Esophagus squamous epithelium (tissue), 5 donors: ENCODE data around the gene FLT3LG. TPM values are rescaled to one million over a fixed set of nuclear protein-coding genes. Genes with fewer than 3 reads are reported as not detected.

Experiments
- DNase-seq: peaks from one replicate; lab custom pipeline; 2025; lab: John Stamatoyannopoulos, UW
- H3K27ac ChIP-seq, 4 donors: fragments of 200-600 bp; sonication (generic); one replicate each; pipeline ENCODE4 v1.5.1; 2016 to 2019; ENCODE audit warnings: mild to moderate bottlenecking in 1 of 4
- H3K27me3 ChIP-seq, 4 donors: fragments of 200-600 bp; sonication (generic); 1 replicate in 3 of 4; 2 replicates in 1 of 4; pipeline versions ENCODE4 v1.5.1 to v1.6.0; 2017 to 2021; ENCODE audit warnings: antibody characterized with exemption in 1 of 4
- H3K36me3 ChIP-seq, 3 donors: fragments of 200-600 bp; sonication (generic); one replicate each; pipeline ENCODE4 v1.5.1; 2016 to 2019
- H3K4me1 ChIP-seq, 3 donors: fragments of 200-600 bp; sonication (generic); one replicate each; pipeline ENCODE4 v1.5.1; 2017 to 2019
- H3K4me3 ChIP-seq, 4 donors: fragments of 200-600 bp; sonication (generic); 1 replicate in 3 of 4; 2 replicates in 1 of 4; pipeline ENCODE4 v1.5.1; 2016 to 2019; ENCODE audit warnings: mild to moderate bottlenecking in 2 of 4, moderate library complexity in 1 of 4
- H3K9me3 ChIP-seq, 3 donors: fragments of 200-600 bp; sonication (generic); one replicate each; pipeline ENCODE4 v1.5.1; 2016 to 2019
- POLR2A ChIP-seq, 4 donors: fragments of 450-650 bp; IDR thresholded peaks; one replicate each; pipeline ENCODE4 v1.6.1; 2017; ENCODE audit warnings: antibody characterized with exemption in 4 of 4, mild to moderate bottlenecking in 4 of 4, moderate library complexity in 3 of 4
- WGBS, 2 donors: methylation state at CpG; one replicate each; pipeline ENCODE4 v1.1.5; 2018; 5-methylcytosine and 5-hydroxymethylcytosine counted together
- intact Hi-C: fragments of 100-400 bp; cut with DNase I; formaldehyde crosslinking; loops from one replicate; pipeline ENCODE4 v1.15.0; 2022
- total RNA-seq, 4 donors: library from RNA; depleted of rRNA; stranded (reverse); fragments of >200 nt; gene quantifications; one replicate each; pipeline ENCODE4 v1.1.0, GENCODE V29; 2016
- TF ChIP-seq, protein P1 (sequence below), 6 experiments: fragments of 450-650 bp in 4 of 6; fragments of 200-600 bp in 2 of 6; sonication (generic) in 2 of 6; IDR thresholded peaks; one replicate each; pipeline ENCODE4 v1.5.1; 2016 to 2019; ENCODE audit warnings: antibody characterized with exemption in 6 of 6, mild to moderate bottlenecking in 4 of 6, moderate library complexity in 4 of 6
- donor health status: DM: yes; HTN: yes; CAD: no.

Gene FLT3LG
- total RNA-seq, 4 donors from 2014 or later = 0.75 to 4.2 (median 2.7) TPM

DNA sequence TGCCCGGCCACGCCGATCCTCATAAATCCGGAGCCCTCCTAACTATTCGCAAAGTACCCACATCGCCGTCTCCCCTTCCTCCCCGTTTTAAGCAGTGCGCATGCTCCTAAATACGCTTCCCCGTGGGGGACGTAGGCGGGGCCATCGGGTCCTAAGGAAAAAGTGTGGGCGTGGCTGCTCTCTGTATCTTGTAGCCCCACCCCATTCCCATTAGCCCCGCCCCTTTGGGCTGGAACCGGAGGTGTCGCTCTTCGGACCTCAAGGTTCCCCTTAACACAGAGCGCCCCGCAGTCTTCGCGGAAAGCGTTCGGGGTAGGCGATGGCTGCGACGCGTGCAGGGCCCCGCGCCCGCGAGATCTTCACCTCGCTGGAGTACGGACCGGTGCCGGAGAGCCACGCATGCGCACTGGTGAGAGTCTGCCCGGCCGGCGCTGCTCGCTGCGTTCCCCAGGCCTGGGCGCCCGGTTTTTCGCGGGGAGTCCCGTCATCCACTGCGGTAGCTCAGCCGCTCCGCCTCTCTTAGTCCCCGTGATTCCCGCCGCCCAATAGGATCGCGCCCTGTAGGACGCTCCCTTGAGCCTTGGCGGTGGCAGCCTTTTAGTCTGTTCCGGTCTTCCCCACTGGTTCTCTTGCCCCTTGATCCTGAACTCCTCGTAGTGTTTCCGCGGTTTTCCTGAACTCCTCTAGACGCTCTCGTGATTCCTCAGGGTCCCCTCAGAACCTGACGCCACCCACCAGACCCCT is 20.8 kb upstream of the FLT3LG start, which contains the start of gene ALDH16A1:
Gene ALDH16A1, plus strand, starts transcription at position 213 of the 744 bp plus-strand sequence. Its CDS starts 107 bp downstream, at position 320.
- H3K36me3 ChIP-seq = peaks cover 0 to 33% (median 5%) of the 10 kb centered on the region in 3 donors
- no peaks in the 10 kb centered on the region for H3K27me3 ChIP-seq
- peak within 1 kb of the TSS; percentile 96 to 99 (median 98) for H3K27ac ChIP-seq
- peaks cover 10 to 71% (median 18%) of the 10 kb centered on the region in 3 donors for H3K4me1 ChIP-seq
- intact Hi-C loops = no loop called here
- peak within 1 kb of the TSS; percentile 46 to 94 (median 79) for H3K4me3 ChIP-seq
- peak; percentile 87 for DNase-seq
- TF ChIP-seq, protein P1, sequence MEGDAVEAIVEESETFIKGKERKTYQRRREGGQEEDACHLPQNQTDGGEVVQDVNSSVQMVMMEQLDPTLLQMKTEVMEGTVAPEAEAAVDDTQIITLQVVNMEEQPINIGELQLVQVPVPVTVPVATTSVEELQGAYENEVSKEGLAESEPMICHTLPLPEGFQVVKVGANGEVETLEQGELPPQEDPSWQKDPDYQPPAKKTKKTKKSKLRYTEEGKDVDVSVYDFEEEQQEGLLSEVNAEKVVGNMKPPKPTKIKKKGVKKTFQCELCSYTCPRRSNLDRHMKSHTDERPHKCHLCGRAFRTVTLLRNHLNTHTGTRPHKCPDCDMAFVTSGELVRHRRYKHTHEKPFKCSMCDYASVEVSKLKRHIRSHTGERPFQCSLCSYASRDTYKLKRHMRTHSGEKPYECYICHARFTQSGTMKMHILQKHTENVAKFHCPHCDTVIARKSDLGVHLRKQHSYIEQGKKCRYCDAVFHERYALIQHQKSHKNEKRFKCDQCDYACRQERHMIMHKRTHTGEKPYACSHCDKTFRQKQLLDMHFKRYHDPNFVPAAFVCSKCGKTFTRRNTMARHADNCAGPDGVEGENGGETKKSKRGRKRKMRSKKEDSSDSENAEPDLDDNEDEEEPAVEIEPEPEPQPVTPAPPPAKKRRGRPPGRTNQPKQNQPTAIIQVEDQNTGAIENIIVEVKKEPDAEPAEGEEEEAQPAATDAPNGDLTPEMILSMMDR (IDR thresholded peaks at IDR 0.05) = peak in 1 of 6 experiments; percentile 32
- TF ChIP-seq POLR2A (IDR thresholded peaks at IDR 0.05) = peak in 3 of 4 donors; percentile 35 to 93 (median 75)
- 0 to 1% methylated on average over 25 to 31 of the region's 66 CpGs for WGBS, 2 donors
- H3K9me3 ChIP-seq = no peaks in the 10 kb centered on the region

DNA sequence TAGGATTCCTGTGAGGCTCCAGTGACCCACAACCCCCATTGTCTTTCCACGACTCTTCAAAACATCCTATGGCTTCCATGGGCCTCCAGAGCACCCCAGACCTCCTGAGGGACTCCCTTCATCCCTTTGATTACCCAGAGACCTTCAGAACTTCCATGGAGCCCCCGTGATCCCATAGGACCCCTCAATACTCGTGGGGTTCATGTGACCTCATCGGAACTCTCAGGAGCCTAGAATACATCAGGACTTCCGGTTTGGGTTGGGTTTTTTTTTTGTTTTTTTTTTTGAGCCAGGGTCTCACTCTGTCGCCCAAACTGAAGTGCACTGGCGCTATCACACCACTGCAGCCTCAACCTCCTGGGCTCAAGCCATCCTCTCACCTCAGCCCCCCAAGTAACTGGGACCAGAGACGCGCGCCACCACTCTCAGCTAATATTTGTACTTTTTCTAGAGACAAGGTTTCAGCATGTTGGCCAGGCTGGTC is 20.2 kb upstream of the FLT3LG start:
- H3K27me3 ChIP-seq = no peaks in the 10 kb centered on the region
- peak overlapping the region; percentile 96 to 99 (median 98) for H3K27ac ChIP-seq
- peaks cover 0 to 32% (median 5%) of the 10 kb centered on the region in 3 donors for H3K36me3 ChIP-seq
- DNase-seq = no peak
- peak overlapping the region; percentile 46 to 94 (median 78) for H3K4me3 ChIP-seq
- TF ChIP-seq, protein P1 (IDR thresholded peaks at IDR 0.05) = no peak
- H3K9me3 ChIP-seq = no peaks in the 10 kb centered on the region
- 29 to 38% methylated on average over 7 to 10 of the region's 10 CpGs for WGBS, 2 donors
- H3K4me1 ChIP-seq = peaks cover 10 to 74% (median 20%) of the 10 kb centered on the region in 3 donors
- intact Hi-C loops = no loop called here

DNA sequence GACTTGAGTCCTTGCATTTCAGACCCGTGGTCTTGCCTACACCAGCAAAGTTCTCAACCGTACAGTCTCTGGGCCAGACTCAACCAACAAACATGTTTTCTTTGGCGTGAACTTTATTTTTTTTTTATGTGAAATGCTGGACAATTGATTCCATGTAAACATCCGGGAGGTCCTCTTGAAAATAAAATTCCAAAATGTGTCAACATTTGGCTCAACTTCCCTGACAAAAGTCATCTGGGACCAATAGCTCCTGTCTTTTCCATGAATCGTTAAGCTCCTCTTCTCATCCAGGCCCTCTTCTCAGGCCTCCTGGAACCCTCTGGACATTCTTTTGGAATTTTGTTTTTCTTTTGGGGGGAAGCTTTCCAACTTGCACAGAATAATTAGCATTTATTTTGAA is 18.2 kb upstream of the FLT3LG start:
- WGBS, 2 donors = 63 to 69% methylated on average over 5 of the region's 5 CpGs
- DNase-seq = no peak
- H3K27me3 ChIP-seq = no peaks in the 10 kb centered on the region
- H3K9me3 ChIP-seq = no peaks in the 10 kb centered on the region
- H3K27ac ChIP-seq = peak overlapping the region; percentile 31 to 97 (median 64)
- no peak overlapping the region for H3K4me3 ChIP-seq
- peaks cover 5 to 60% (median 17%) of the 10 kb centered on the region in 3 donors for H3K4me1 ChIP-seq
- TF ChIP-seq POLR2A (IDR thresholded peaks at IDR 0.05) = no peak
- TF ChIP-seq, protein P1 (IDR thresholded peaks at IDR 0.05) = no peak
- H3K36me3 ChIP-seq = peaks cover 0 to 38% (median 9%) of the 10 kb centered on the region in 3 donors
- intact Hi-C loops = no loop called here

DNA sequence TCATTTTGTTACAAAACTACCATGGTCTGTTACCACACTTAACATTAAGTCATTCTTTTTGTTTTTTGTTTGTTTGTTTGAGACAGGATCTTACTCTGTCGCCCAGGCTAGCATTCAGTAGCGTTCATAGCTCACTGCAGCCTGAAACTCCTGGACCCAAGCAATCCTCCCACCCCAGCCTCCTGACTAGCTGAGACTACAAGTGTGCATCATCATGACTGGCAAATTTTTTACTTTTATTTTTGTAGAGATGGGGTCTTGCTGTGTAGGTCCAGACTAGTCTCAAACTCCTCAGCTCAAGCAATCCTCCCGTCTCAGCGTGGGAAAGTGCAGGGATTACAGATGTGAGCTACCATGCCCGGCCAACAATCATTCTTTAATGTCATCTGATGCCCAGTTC is 17.7 kb upstream of the FLT3LG start:
- Histone ChIP-seq H3K9me3 (no peaks in the 10 kb centered on the region), H3K27ac (peak overlapping the region; percentile 31 to 83 (median 78)), H3K36me3 (peaks cover 0 to 44% (median 9%) of the 10 kb centered on the region in 3 donors), H3K4me3 (no peak overlapping the region), H3K4me1 (peaks cover 4 to 54% (median 16%) of the 10 kb centered on the region in 3 donors), H3K27me3 (no peaks in the 10 kb centered on the region)
- no peak for DNase-seq
- TF ChIP-seq, protein P1 (IDR thresholded peaks at IDR 0.05) = no peak
- TF ChIP-seq POLR2A (IDR thresholded peaks at IDR 0.05) = no peak
- 65 to 90% methylated on average over 5 of the region's 5 CpGs for WGBS, 2 donors
- intact Hi-C loops = no loop called here

DNA sequence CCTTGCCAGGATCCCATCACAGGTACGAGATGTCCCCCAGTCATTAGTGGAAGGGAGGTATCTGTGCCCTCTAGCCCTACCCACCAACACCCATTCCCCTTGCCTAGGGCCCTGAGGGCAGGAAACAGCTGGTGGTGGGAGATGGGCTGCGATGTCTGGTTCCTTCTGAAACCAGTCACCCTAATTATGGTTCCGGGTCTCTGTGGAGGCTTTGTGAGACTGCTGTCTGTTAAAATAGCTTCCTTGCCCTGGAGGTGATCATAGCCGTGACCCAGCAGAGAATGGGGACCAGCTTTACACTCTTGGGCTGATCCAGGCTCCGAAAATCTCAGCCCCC is 15.5 kb upstream of the FLT3LG start:
- TF ChIP-seq POLR2A (IDR thresholded peaks at IDR 0.05) = no peak
- TF ChIP-seq, protein P1 (IDR thresholded peaks at IDR 0.05) = no peak
- Histone ChIP-seq H3K4me1 (peaks cover 4 to 43% (median 16%) of the 10 kb centered on the region in 3 donors), H3K9me3 (no peaks in the 10 kb centered on the region), H3K36me3 (peaks cover 0 to 57% (median 9%) of the 10 kb centered on the region in 3 donors), H3K27ac (peak overlapping the region; percentile 28 to 83 (median 78)), H3K4me3 (no peak overlapping the region), H3K27me3 (no peaks in the 10 kb centered on the region)
- 81 to 89% methylated on average over 3 to 5 of the region's 5 CpGs for WGBS, 2 donors
- no peak for DNase-seq
- intact Hi-C loops = no loop called here
